OCI-LY7 (cell line): ENCODE measurements around the gene ADAMTS17. TPM values are rescaled to one million over a fixed set of nuclear protein-coding genes. Genes with fewer than 3 reads are reported as not detected.

Experiments
- BruUV-seq: library from RNA; stranded (reverse); fragments of 400-500 nt; replicated peaks from 2 replicates; lab custom pipeline; 2021; lab: Mats Ljungman, UMichigan
- CTCF ChIA-PET: fragments of 300-600 bp; sonication (Branson Sonifier 250); formaldehyde crosslinking; loops from one replicate; lab custom pipeline; 2022; ENCODE audit warnings: antibody characterized with exemption; ENCODE audit not compliant: unreplicated experiment; lab: Charles Lee
- POLR2A ChIA-PET: fragments of 300-600 bp; sonication (Branson Sonifier 250); formaldehyde crosslinking; loops from one replicate; lab custom pipeline; 2022; ENCODE audit warnings: antibody characterized with exemption; lab: Charles Lee
- DNase-seq: peaks from one replicate; pipeline ENCODE4 v3.0.0-alpha.2; 2015; ENCODE audit warnings: low spot score
- H2AFZ ChIP-seq: fragments of 200-600 bp; sonication (generic), shearing (Covaris generic); 2 replicates; pipeline ENCODE4 v1.6.1; 2014; ENCODE audit warnings: mild to moderate bottlenecking, antibody characterized with exemption, low read length, moderate library complexity
- H3K27ac ChIP-seq: fragments of 200-600 bp; sonication (generic); 2 replicates; pipeline ENCODE4 v1.5.1; 2014; ENCODE audit warnings: mixed run types, low read depth, mild to moderate bottlenecking, moderate library complexity, low read length, inconsistent platforms; ENCODE audit not compliant: poor library complexity, severe bottlenecking
- H3K36me3 ChIP-seq: fragments of 200-600 bp; sonication (generic); 2 replicates; pipeline ENCODE4 v1.6.1; 2014; ENCODE audit warnings: mild to moderate bottlenecking, antibody characterized with exemption, low read length, moderate library complexity, mixed read lengths; ENCODE audit not compliant: insufficient read depth
- H3K4me1 ChIP-seq: fragments of 200-600 bp; sonication (generic); 2 replicates; pipeline ENCODE4 v1.5.1; 2014; ENCODE audit warnings: mild to moderate bottlenecking, low read length; ENCODE audit not compliant: insufficient read depth, poor library complexity, severe bottlenecking
- H3K4me2 ChIP-seq: fragments of 200-600 bp; sonication (generic); 2 replicates; pipeline ENCODE4 v1.6.1; 2014; ENCODE audit warnings: mild to moderate bottlenecking, low read length
- H3K4me3 ChIP-seq: fragments of 200-600 bp; sonication (generic); 2 replicates; pipeline ENCODE4 v1.5.1; 2014; ENCODE audit warnings: mild to moderate bottlenecking, low read depth, low read length; ENCODE audit not compliant: poor library complexity, severe bottlenecking
- H3K79me2 ChIP-seq: fragments of 200-600 bp; sonication (generic); 2 replicates; pipeline ENCODE4 v1.6.1; 2016; ENCODE audit warnings: low read depth, mild to moderate bottlenecking, low read length, moderate library complexity, mixed read lengths; ENCODE audit not compliant: insufficient read depth
- H3K9me2 ChIP-seq: fragments of 200-600 bp; sonication (generic); 2 replicates; pipeline ENCODE4 v1.6.1; 2016; ENCODE audit warnings: mild to moderate bottlenecking, low read length, mixed read lengths; ENCODE audit not compliant: insufficient read depth
- H3K9me3 ChIP-seq: fragments of 200-600 bp; sonication (generic); 2 replicates; pipeline ENCODE4 v1.6.1; 2014; ENCODE audit warnings: mild to moderate bottlenecking, mixed run types, low read length, mixed read lengths
- H4K20me1 ChIP-seq: fragments of 200-600 bp; sonication (generic); 2 replicates; pipeline ENCODE4 v1.6.1; 2014; ENCODE audit warnings: mild to moderate bottlenecking, antibody characterized with exemption, low read length, moderate library complexity, mixed read lengths; ENCODE audit not compliant: insufficient read depth
- CTCF ChIP-seq: fragments of 200-600 bp; sonication (generic); conservative IDR thresholded peaks from 2 replicates; pipeline ENCODE4 v1.5.1; 2014; ENCODE audit warnings: mild to moderate bottlenecking, antibody characterized with exemption, low read length, moderate library complexity, mixed read lengths
- EZH2phosphoT487 ChIP-seq: fragments of 200-600 bp; sonication (generic); IDR thresholded peaks from 2 replicates; pipeline ENCODE4 v1.6.1; 2018; ENCODE audit warnings: low read depth, borderline replicate concordance, mild to moderate bottlenecking, mixed run types, antibody characterized with exemption, low read length, moderate library complexity, mixed read lengths
- intact Hi-C: fragments of 100-400 bp; cut with micrococcal nuclease; formaldehyde crosslinking; loops from one replicate; pipeline ENCODE4 v1.10.0; 2022; ENCODE audit not compliant: unreplicated experiment
- total RNA-seq, 2 experiments: library from RNA; depleted of rRNA in 1 of 2; stranded (reverse); fragments of >200 nt in 1 of 2; shearing (Covaris generic) in 1 of 2; gene quantifications; 2 replicates each; pipeline ENCODE4 v1.2.3, GENCODE V29; 2014 to 2022

The ADAMTS17 gene
- total RNA-seq, 2 experiments from 2014 or later = not detected

GRCh38 chr15:100373120-100373896, 31.5 kb upstream of the ADAMTS17 start:
- Histone ChIP-seq H3K4me3 (no peak overlapping the region), H3K27ac (no peak overlapping the region), H3K9me3 (no peaks in the 10 kb centered on the region), H4K20me1 (no peaks in the 10 kb centered on the region), H3K36me3 (no peaks in the 10 kb centered on the region), H3K4me1 (no peaks in the 10 kb centered on the region), H2AFZ (no peak overlapping the region), H3K4me2 (no peak overlapping the region), H3K9me2 (no peaks in the 10 kb centered on the region), H3K79me2 (no peaks in the 10 kb centered on the region)
- TF ChIP-seq EZH2phosphoT487 (no peak), CTCF (no peak)
- BruUV-seq = no TSS peak
- no peak for DNase-seq
- CTCF ChIA-PET = no interaction called here
- POLR2A ChIA-PET = no interaction called here
- intact Hi-C loops = no loop called here

GRCh38 chr15:100372739-100373119, 31.0 kb upstream of the ADAMTS17 start:
- Histone ChIP-seq H2AFZ (no peak overlapping the region), H3K4me3 (no peak overlapping the region), H4K20me1 (no peaks in the 10 kb centered on the region), H3K4me1 (no peaks in the 10 kb centered on the region), H3K79me2 (no peaks in the 10 kb centered on the region), H3K27ac (no peak overlapping the region), H3K4me2 (no peak overlapping the region), H3K9me3 (no peaks in the 10 kb centered on the region), H3K36me3 (no peaks in the 10 kb centered on the region), H3K9me2 (no peaks in the 10 kb centered on the region)
- ChIA-PET POLR2A (no interaction called here), CTCF (no interaction called here)
- no peak for DNase-seq
- no TSS peak for BruUV-seq
- intact Hi-C loops = no loop called here
- no peak for TF ChIP-seq CTCF
- TF ChIP-seq EZH2phosphoT487 = no peak

GRCh38 chr15:100355342-100355741, 13.6 kb upstream of the ADAMTS17 start:
- intact Hi-C loops = no loop called here
- DNase-seq = no peak
- ChIA-PET CTCF (no interaction called here), POLR2A (no interaction called here)
- H3K27ac ChIP-seq = no peak overlapping the region
- no peaks in the 10 kb centered on the region for H3K79me2 ChIP-seq
- no peak overlapping the region for H3K4me2 ChIP-seq
- no peaks in the 10 kb centered on the region for H3K9me3 ChIP-seq
- H3K4me1 ChIP-seq = no peaks in the 10 kb centered on the region
- no peak overlapping the region for H3K4me3 ChIP-seq
- H3K36me3 ChIP-seq = no peaks in the 10 kb centered on the region
- H3K9me2 ChIP-seq = no peaks in the 10 kb centered on the region
- no TSS peak for BruUV-seq
- no peaks in the 10 kb centered on the region for H4K20me1 ChIP-seq
- H2AFZ ChIP-seq = no peak overlapping the region
- TF ChIP-seq EZH2phosphoT487 (no peak), CTCF (no peak)
